Thoracic aorta (tissue), 2 donors: ENCODE measurements around the gene GBF1. TPM values are rescaled to one million over a fixed set of nuclear protein-coding genes. Genes with fewer than 3 reads are reported as not detected.

Experiments
- ATAC-seq: fragments of 150-250 bp; one replicate; pipeline ENCODE4 v1.8.0; 2017; ENCODE audit warnings: low read depth; ENCODE audit not compliant: insufficient number of reproducible peaks, low FRiP score
- DNase-seq: peaks from one replicate; pipeline ENCODE4 v3.0.0-alpha.2; 2020; ENCODE audit warnings: low spot score
- H3K27ac ChIP-seq, 2 donors: fragments of 200-600 bp; sonication (generic); 1 replicate in 1 of 2; 2 replicates in 1 of 2; pipeline ENCODE4 v1.5.1; 2016; ENCODE audit warnings: mild to moderate bottlenecking in 2 of 2, moderate library complexity in 2 of 2
- H3K27me3 ChIP-seq: fragments of 200-600 bp; sonication (generic); replicated peaks from 2 replicates; pipeline ENCODE4 v1.6.0; 2016; ENCODE audit warnings: mild to moderate bottlenecking; ENCODE audit not compliant: insufficient read depth
- H3K36me3 ChIP-seq: fragments of 200-600 bp; sonication (generic); one replicate; pipeline ENCODE4 v1.5.1; 2016
- H3K4me1 ChIP-seq, 2 donors: fragments of 200-600 bp; sonication (generic); 1 replicate in 1 of 2; 2 replicates in 1 of 2; pipeline versions ENCODE4 v1.5.1 to v1.6.0; 2016; ENCODE audit warnings: low read depth in 2 of 2, mild to moderate bottlenecking in 1 of 2; ENCODE audit not compliant: control insufficient read depth in 1 of 2
- H3K4me3 ChIP-seq: fragments of 200-600 bp; sonication (generic); 2 replicates; pipeline ENCODE4 v1.5.1; 2016; ENCODE audit warnings: mild to moderate bottlenecking
- H3K9me3 ChIP-seq: fragments of 200-600 bp; sonication (generic); 2 replicates; pipeline ENCODE4 v1.5.1; 2016
- total RNA-seq, 2 donors: library from RNA; depleted of rRNA; stranded (reverse); fragments of >200 nt; gene quantifications; one replicate each; pipeline versions ENCODE4 v1.1.0 to v1.2.3, GENCODE V29; 2016
- TF ChIP-seq, protein P1 (sequence below): fragments of 200-600 bp; sonication (generic); IDR thresholded peaks from one replicate; pipeline ENCODE4 v1.5.1; 2019; ENCODE audit warnings: antibody characterized with exemption

GBF1 gene
- total RNA-seq, 2 donors from 2014 or later: 38.1 to 44.9 TPM

DNA sequence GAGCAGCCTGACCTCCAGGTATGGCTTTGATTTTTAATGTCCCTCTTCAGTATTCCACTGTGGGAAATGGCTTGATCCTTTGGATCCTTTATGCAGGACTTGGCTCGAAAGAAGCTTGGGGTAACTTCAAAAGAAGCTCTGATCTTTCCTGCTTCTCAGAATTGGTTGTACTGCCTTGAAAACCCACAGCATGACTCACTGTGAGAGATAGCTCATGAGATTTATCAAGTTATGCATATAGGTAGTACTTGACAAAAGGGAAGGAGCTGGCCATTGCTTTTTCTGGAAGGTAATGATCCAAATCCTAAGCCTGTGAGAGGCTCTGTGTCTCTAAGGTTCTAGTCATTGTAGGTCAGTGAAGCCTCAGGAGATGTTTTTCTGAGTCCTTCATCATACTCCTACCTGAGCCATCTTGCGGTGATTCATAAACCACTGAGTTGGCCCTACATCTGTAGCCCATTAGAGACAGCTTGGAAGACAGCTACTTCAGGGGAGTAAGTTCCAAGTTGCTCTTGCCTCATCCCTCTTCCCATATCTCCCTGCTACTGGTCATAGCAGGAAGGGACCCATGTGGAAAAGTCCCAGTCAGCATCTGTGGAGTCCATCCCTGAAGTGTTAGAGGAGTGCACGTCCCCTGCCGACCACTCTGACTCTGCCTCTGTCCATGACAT is 113.5 kb downstream of the GBF1 start:
- Histone ChIP-seq H3K4me1 (no peaks in the 10 kb centered on the region), H3K27me3 (no peaks in the 10 kb centered on the region), H3K27ac (no peak overlapping the region), H3K36me3 (peaks cover 65% of the 10 kb centered on the region), H3K4me3 (no peak overlapping the region), H3K9me3 (no peaks in the 10 kb centered on the region)
- TF ChIP-seq, protein P1, sequence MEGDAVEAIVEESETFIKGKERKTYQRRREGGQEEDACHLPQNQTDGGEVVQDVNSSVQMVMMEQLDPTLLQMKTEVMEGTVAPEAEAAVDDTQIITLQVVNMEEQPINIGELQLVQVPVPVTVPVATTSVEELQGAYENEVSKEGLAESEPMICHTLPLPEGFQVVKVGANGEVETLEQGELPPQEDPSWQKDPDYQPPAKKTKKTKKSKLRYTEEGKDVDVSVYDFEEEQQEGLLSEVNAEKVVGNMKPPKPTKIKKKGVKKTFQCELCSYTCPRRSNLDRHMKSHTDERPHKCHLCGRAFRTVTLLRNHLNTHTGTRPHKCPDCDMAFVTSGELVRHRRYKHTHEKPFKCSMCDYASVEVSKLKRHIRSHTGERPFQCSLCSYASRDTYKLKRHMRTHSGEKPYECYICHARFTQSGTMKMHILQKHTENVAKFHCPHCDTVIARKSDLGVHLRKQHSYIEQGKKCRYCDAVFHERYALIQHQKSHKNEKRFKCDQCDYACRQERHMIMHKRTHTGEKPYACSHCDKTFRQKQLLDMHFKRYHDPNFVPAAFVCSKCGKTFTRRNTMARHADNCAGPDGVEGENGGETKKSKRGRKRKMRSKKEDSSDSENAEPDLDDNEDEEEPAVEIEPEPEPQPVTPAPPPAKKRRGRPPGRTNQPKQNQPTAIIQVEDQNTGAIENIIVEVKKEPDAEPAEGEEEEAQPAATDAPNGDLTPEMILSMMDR: no peak
- no peak for ATAC-seq
- no peak for DNase-seq

DNA sequence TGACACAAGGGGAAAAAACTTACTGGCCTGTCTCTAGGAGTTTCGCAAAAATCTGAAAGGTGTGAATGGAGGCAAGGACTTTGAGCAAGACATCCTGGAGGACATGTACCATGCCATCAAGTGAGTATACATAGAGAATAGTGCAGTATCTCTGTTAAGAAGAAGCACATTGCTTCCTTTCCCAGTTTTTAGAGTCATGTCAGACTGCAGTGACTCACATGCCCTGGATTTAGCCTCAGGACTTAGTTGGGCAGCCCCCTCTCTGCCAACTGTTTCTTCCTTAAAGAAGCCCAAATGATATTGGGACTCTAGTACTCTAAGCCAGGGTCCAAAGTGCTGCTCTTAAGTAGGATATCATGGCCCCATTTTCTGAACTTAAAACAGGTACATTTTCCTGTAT is 122.1 kb downstream of the GBF1 start:
- TF ChIP-seq, protein P1: no peak
- Histone ChIP-seq H3K36me3 (peaks cover 84% of the 10 kb centered on the region), H3K27ac (no peak overlapping the region), H3K4me3 (no peak overlapping the region), H3K27me3 (no peaks in the 10 kb centered on the region), H3K9me3 (no peaks in the 10 kb centered on the region), H3K4me1 (no peaks in the 10 kb centered on the region)
- DNase-seq (no peak), ATAC-seq (no peak)

DNA sequence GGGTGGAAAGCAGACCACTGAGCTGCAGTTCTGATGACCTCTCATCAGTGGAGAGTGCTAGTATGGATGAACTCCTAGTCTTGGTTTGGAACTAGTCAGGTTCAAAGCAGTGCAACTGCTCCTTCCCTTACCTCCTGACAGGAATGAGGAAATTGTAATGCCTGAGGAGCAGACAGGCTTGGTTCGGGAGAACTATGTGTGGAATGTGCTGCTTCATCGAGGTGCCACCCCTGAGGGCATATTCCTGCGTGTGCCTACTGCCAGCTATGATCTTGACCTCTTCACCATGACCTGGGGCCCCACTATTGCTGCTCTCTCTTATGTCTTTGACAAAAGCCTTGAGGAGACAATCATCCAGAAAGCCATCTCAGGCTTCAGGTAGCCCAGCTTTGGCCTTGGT is 122.7 kb downstream of the GBF1 start:
- Histone ChIP-seq H3K4me1 (no peaks in the 10 kb centered on the region), H3K27ac (no peak overlapping the region), H3K9me3 (no peaks in the 10 kb centered on the region), H3K36me3 (peaks cover 86% of the 10 kb centered on the region), H3K27me3 (no peaks in the 10 kb centered on the region), H3K4me3 (no peak overlapping the region)
- no peak for DNase-seq
- ATAC-seq: no peak
- TF ChIP-seq, protein P1: no peak

DNA sequence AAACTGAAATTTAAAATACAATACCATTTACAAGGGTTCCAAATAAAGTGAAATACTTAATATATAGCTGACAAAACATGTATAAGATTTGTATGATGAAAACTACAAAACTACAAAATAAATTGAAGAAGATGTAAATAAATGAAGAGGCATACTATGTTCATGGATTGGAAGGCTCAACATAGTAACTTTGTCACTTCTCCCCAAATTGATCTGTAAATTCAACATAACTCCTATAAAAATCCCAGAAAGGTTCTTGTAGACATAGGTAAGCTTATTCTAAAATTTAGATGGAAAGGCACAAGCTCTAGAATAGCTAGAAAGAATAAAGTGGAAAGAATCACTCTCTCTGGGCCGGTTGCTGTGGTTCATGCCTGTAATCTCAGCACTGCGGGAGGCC is 126.0 kb downstream of the GBF1 start:
- H3K27ac ChIP-seq: no peak overlapping the region
- ATAC-seq: no peak
- no peak overlapping the region for H3K4me3 ChIP-seq
- H3K36me3 ChIP-seq: peaks cover 83% of the 10 kb centered on the region
- TF ChIP-seq, protein P1: no peak
- no peaks in the 10 kb centered on the region for H3K4me1 ChIP-seq
- no peaks in the 10 kb centered on the region for H3K27me3 ChIP-seq
- no peak for DNase-seq
- H3K9me3 ChIP-seq: no peaks in the 10 kb centered on the region

DNA sequence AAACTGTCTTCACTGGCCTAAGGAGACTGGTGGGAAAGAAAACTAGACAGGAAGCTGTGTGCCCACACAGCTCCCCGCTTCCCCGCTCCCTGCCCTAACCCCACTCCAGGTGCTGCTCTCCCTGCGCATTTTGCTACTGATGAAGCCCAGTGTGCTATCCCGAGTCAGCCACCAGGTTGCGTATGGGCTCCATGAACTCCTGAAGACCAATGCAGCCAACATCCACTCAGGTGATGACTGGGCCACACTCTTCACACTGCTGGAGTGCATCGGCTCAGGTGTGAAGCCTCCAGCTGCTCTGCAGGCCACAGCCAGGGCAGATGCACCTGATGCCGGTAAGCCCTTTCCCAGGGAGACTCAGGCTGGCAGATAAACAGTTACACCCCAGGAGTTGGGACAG is 129.9 kb downstream of the GBF1 start:
- Histone ChIP-seq H3K4me1 (no peaks in the 10 kb centered on the region), H3K9me3 (no peaks in the 10 kb centered on the region), H3K27ac (no peak overlapping the region), H3K27me3 (no peaks in the 10 kb centered on the region), H3K4me3 (no peak overlapping the region), H3K36me3 (peaks cover 74% of the 10 kb centered on the region)
- no peak for DNase-seq
- TF ChIP-seq, protein P1: no peak
- ATAC-seq: no peak
